GM12891 (cell line): Measurements from ENCODE around the gene FOXL2.

Experiments
- POLR2A ChIP-seq: IDR thresholded peaks from 2 replicates; pipeline ENCODE4 v1.6.1; 2011; ENCODE audit warnings: low read depth, low read length, control low read depth
- POLR2AphosphoS5 ChIP-seq: IDR thresholded peaks from 2 replicates; pipeline ENCODE4 v1.6.1; 2011; ENCODE audit warnings: low read depth, low read length, control low read depth
- TAF1 ChIP-seq: IDR thresholded peaks from 2 replicates; pipeline ENCODE4 v1.6.1; 2011; ENCODE audit warnings: low read depth, low read length, control low read depth

GRCh38 chr3:138962854-138963560 is 16.1 kb upstream of the FOXL2 start:
- TF ChIP-seq POLR2AphosphoS5 (no peak), POLR2A (no peak), TAF1 (no peak)
